IMR-90 (cell line): ENCODE measurements around the gene SCYGR4. TPM values are rescaled to one million over a fixed set of nuclear protein-coding genes. Genes with fewer than 3 reads are reported as not detected.

ENCODE experiments used
- ATAC-seq: fragments of 200-7000 bp; cut with Tn5 transposase; 2 replicates; pipeline ENCODE4 v1.9.1; 2020; ENCODE audit warnings: low read depth, mild to moderate bottlenecking, moderate library complexity
- BruUV-seq: library from RNA; stranded (reverse); fragments of 400-500 nt; replicated peaks from 2 replicates; lab custom pipeline; 2021; lab: Mats Ljungman, UMichigan
- CTCF ChIA-PET: fragments of 300-600 bp; formaldehyde crosslinking; extraction: SDS; loops from one replicate; lab custom pipeline; 2021; ENCODE audit warnings: antibody characterized with exemption; lab: Yijun Ruan, JAX
- POLR2A ChIA-PET: fragments of 300-600 bp; sonication (Branson Sonifier 250); formaldehyde crosslinking; loops from one replicate; lab custom pipeline; 2022; ENCODE audit warnings: antibody characterized with exemption; ENCODE audit not compliant: unreplicated experiment; lab: Charles Lee
- DNase-seq: peaks from one replicate; pipeline ENCODE4 v3.0.0; 2013
- H2AFZ ChIP-seq: replicated peaks from 2 replicates; pipeline ENCODE3; 2013; ENCODE audit warnings: low read length, mild to moderate bottlenecking; ENCODE audit not compliant: poor library complexity
- H2AK5ac ChIP-seq: 2 replicates; pipeline ENCODE4 v1.6.1; 2013; ENCODE audit warnings: low read depth, low read length, inconsistent platforms
- H2AK9ac ChIP-seq: replicated peaks from 2 replicates; pipeline ENCODE3; 2013; ENCODE audit warnings: mild to moderate bottlenecking, low read depth, low read length, moderate library complexity; ENCODE audit not compliant: poor library complexity
- H2BK120ac ChIP-seq: 2 replicates; pipeline ENCODE4 v1.6.1; 2013; ENCODE audit warnings: low read depth, low read length, inconsistent platforms
- H2BK15ac ChIP-seq: 3 replicates; pipeline ENCODE4 v1.6.1; 2013; ENCODE audit warnings: low read depth, low read length, inconsistent platforms
- H2BK20ac ChIP-seq: 2 replicates; pipeline ENCODE4 v1.6.1; 2013; ENCODE audit warnings: low read depth, mild to moderate bottlenecking, inconsistent platforms, low read length, moderate library complexity
- H2BK5ac ChIP-seq: 2 replicates; pipeline ENCODE4 v1.6.1; 2013; ENCODE audit warnings: mild to moderate bottlenecking, low read depth, low read length, inconsistent platforms; ENCODE audit not compliant: poor library complexity, severe bottlenecking
- H3K14ac ChIP-seq: replicated peaks from 2 replicates; pipeline ENCODE4 v1.6.1; 2013; ENCODE audit warnings: low read depth, low read length, inconsistent platforms
- H3K18ac ChIP-seq: 2 replicates; pipeline ENCODE4 v1.6.1; 2013; ENCODE audit warnings: low read depth, low read length, control low read depth
- H3K23ac ChIP-seq: 2 replicates; pipeline ENCODE4 v1.6.1; 2013; ENCODE audit warnings: low read depth, low read length, inconsistent platforms
- H3K27ac ChIP-seq: 2 replicates; pipeline ENCODE4 v1.5.1; 2013; ENCODE audit warnings: mild to moderate bottlenecking, control low read depth, low read length; ENCODE audit not compliant: insufficient read depth
- H3K27me3 ChIP-seq: 2 replicates; pipeline ENCODE4 v1.6.1; 2013; ENCODE audit warnings: low read length; ENCODE audit not compliant: control insufficient read depth, insufficient read depth
- H3K36me3 ChIP-seq: 2 replicates; pipeline ENCODE4 v1.6.1; 2013; ENCODE audit warnings: low read length, mixed read lengths; ENCODE audit not compliant: control insufficient read depth, insufficient read depth
- H3K4ac ChIP-seq: 2 replicates; pipeline ENCODE4 v1.6.1; 2013; ENCODE audit warnings: low read depth, low read length, inconsistent platforms
- H3K4me1 ChIP-seq: 2 replicates; pipeline ENCODE4 v1.6.1; 2013; ENCODE audit warnings: low read length, mixed read lengths; ENCODE audit not compliant: control insufficient read depth, insufficient read depth
- H3K4me2 ChIP-seq: 2 replicates; pipeline ENCODE4 v1.6.1; 2013; ENCODE audit warnings: low read depth, mild to moderate bottlenecking, control low read depth, low read length, moderate library complexity
- H3K4me3 ChIP-seq: 2 replicates; pipeline ENCODE4 v1.5.1; 2013; ENCODE audit warnings: low read depth, mild to moderate bottlenecking, control low read depth, low read length, moderate library complexity; ENCODE audit not compliant: insufficient read depth
- H3K56ac ChIP-seq: 2 replicates; pipeline ENCODE4 v1.6.1; 2013; ENCODE audit warnings: low read length, inconsistent platforms; ENCODE audit not compliant: insufficient read depth; ENCODE audit errors: extremely low read depth
- H3K79me1 ChIP-seq, 2 experiments: 2 replicates each; pipeline ENCODE4 v1.6.1; 2013; ENCODE audit warnings: low read length in 2 of 2, inconsistent platforms in 1 of 2, low read depth in 1 of 2
- H3K9ac ChIP-seq: 2 replicates; pipeline ENCODE4 v1.6.1; 2013; ENCODE audit warnings: low read depth, low read length, control low read depth
- H3K9me1 ChIP-seq: 2 replicates; pipeline ENCODE4 v1.6.1; 2013; ENCODE audit warnings: low read length, inconsistent platforms; ENCODE audit not compliant: insufficient read depth
- H3K9me3 ChIP-seq: 2 replicates; pipeline ENCODE4 v1.6.1; 2013; ENCODE audit warnings: low read length; ENCODE audit not compliant: control insufficient read depth, insufficient read depth
- H4K20me1 ChIP-seq: 2 replicates; pipeline ENCODE4 v1.6.1; 2013; ENCODE audit warnings: low read length, inconsistent platforms; ENCODE audit not compliant: insufficient read depth
- H4K5ac ChIP-seq: 2 replicates; pipeline ENCODE4 v1.6.1; 2013; ENCODE audit warnings: mild to moderate bottlenecking, low read depth, low read length, control low read depth
- H4K8ac ChIP-seq, 2 experiments: 2 replicates each; pipeline ENCODE4 v1.6.1; 2013; ENCODE audit warnings: low read depth in 2 of 2, low read length in 2 of 2, control low read depth in 1 of 2, inconsistent platforms in 1 of 2
- H4K91ac ChIP-seq: 2 replicates; pipeline ENCODE4 v1.6.1; 2013; ENCODE audit warnings: low read depth, low read length, inconsistent platforms; ENCODE audit not compliant: insufficient read depth
- BHLHE40 ChIP-seq: fragments of 150-350 bp; IDR thresholded peaks from 2 replicates; pipeline ENCODE4 v1.6.1; 2016; ENCODE audit warnings: mild to moderate bottlenecking, low read depth, low read length
- CEBPB ChIP-seq: IDR thresholded peaks from 2 replicates; pipeline ENCODE4 v1.6.1; 2012; ENCODE audit warnings: low read depth, low read length, improper control_type of control experiment
- CHD1 ChIP-seq: IDR thresholded peaks from 2 replicates; pipeline ENCODE4 v1.6.1; 2012; ENCODE audit warnings: low read depth, low read length, improper control_type of control experiment
- MXI1 ChIP-seq: IDR thresholded peaks from 2 replicates; pipeline ENCODE4 v1.6.1; 2012; ENCODE audit warnings: low read depth, mild to moderate bottlenecking, low read length, moderate library complexity, borderline replicate concordance
- POLR2A ChIP-seq: IDR thresholded peaks from 2 replicates; pipeline ENCODE4 v1.6.1; 2012; ENCODE audit warnings: mild to moderate bottlenecking, low read depth, low read length
- RCOR1 ChIP-seq: IDR thresholded peaks from 2 replicates; pipeline ENCODE4 v1.6.1; 2012; ENCODE audit warnings: mild to moderate bottlenecking, low read length, improper control_type of control experiment; ENCODE audit not compliant: insufficient replicate concordance
- SMC3 ChIP-seq: fragments of 150-350 bp; IDR thresholded peaks from 2 replicates; pipeline ENCODE4 v1.6.1; 2016; ENCODE audit warnings: low read depth, mild to moderate bottlenecking, antibody characterized with exemption, low read length, moderate library complexity
- WGBS, 2 experiments: methylation state at CpG; one replicate each; pipeline versions ENCODE4 v1.1.5 to v1.1.7; 2013; ENCODE audit warnings: missing lambda C conversion rate in 2 of 2; ENCODE audit not compliant: insufficient read length in 1 of 2; ENCODE audit errors: extremely low coverage in 2 of 2; 5-methylcytosine and 5-hydroxymethylcytosine counted together
- dilution Hi-C: fragments of 300-500 bp; cut with HindIII; formaldehyde crosslinking; loops from one replicate; pipeline ENCODE4 v1.14.3; 2018; ENCODE audit warnings: low sequenced_read_pairs; ENCODE audit not compliant: unreplicated experiment
- in situ Hi-C: fragments of 300-500 bp; cut with MboI; formaldehyde crosslinking; loops from 3 replicates; pipeline ENCODE4 v1.14.3; 2019; ENCODE audit warnings: low sequenced_read_pairs, inconsistent platforms, mixed read lengths
- intact Hi-C: fragments of 100-400 bp; cut with micrococcal nuclease; formaldehyde crosslinking; loops from 2 replicates; pipeline ENCODE4 v1.10.0; 2022
- polyA plus RNA-seq, 3 experiments: library from polyadenylated mRNA; depleted of rRNA; stranded (reverse); fragments of >200 nt; gene quantifications; 2 replicates each; pipeline ENCODE4 v1.2.3, GENCODE V29; 2012; ENCODE audit warnings: low replicate concordance in 1 of 3
- total RNA-seq: library from RNA; depleted of rRNA; stranded (reverse); fragments of >200 nt; gene quantifications from 2 replicates; pipeline ENCODE4 v1.2.3, GENCODE V29; 2012
- TF ChIP-seq, protein P1 (sequence below): conservative IDR thresholded peaks from 2 replicates; pipeline ENCODE4 v1.5.1; 2012; ENCODE audit warnings: mild to moderate bottlenecking, low read depth, low read length, improper control_type of control experiment
- TF ChIP-seq, protein P2 (sequence below): fragments of 150-350 bp; IDR thresholded peaks from 2 replicates; pipeline ENCODE4 v1.6.1; 2017; ENCODE audit warnings: mild to moderate bottlenecking, antibody characterized with exemption, low read length, low read depth
- TF ChIP-seq, protein P3 (sequence below): fragments of 150-350 bp; IDR thresholded peaks from 2 replicates; pipeline ENCODE4 v1.6.1; 2016; ENCODE audit warnings: low read depth, mild to moderate bottlenecking, low read length, moderate library complexity, borderline replicate concordance

The SCYGR4 gene
- total and polyA plus RNA-seq, 2 of the 4 experiments (the other 2 are of a cell fraction) = not detected

DNA sequence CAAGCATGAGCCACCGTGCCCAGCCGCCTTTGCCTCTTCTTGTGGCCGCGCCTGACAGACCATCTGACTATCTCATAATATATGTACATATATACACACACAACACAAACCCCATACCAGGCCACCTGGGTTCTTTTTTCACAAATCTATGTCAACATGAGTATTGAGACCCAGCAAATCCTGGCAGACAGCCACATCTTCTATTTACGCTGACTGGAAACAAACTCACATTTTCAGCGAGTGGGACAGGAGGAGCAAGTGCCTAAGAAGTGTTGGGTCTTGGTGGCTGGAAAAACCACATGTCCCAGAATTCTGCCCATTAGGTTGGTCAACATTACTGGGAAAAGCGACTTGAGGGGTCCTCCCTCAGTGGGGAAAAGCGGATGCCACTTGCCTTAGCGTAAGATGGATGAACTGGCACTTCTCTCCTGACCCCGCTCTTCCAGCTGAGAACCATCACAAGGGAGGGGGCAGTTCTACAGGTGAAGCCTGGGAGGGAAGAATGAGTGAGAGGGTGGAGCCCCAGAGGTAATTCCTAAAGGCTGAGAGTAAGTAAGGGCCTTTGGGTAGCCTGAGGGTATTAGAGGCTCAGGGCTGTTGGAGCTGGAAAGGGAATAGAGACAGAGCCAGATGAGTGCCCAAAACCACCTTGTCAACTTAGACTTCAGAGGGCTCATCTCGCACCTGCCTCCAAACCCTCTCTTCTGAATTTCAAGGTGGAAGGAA, 4.6 kb upstream of the SCYGR4 start:
- H2AK5ac ChIP-seq = no peak overlapping the region
- H3K9me3 ChIP-seq = no peaks in the 10 kb centered on the region
- POLR2A ChIA-PET = no interaction called here
- no peak overlapping the region for H3K4me2 ChIP-seq
- no peak for DNase-seq
- no peak overlapping the region for H3K9ac ChIP-seq
- no peaks in the 10 kb centered on the region for H3K9me1 ChIP-seq
- CTCF ChIA-PET = no interaction called here
- no peak overlapping the region for H2BK5ac ChIP-seq
- ATAC-seq = no peak
- TF ChIP-seq, protein P1, sequence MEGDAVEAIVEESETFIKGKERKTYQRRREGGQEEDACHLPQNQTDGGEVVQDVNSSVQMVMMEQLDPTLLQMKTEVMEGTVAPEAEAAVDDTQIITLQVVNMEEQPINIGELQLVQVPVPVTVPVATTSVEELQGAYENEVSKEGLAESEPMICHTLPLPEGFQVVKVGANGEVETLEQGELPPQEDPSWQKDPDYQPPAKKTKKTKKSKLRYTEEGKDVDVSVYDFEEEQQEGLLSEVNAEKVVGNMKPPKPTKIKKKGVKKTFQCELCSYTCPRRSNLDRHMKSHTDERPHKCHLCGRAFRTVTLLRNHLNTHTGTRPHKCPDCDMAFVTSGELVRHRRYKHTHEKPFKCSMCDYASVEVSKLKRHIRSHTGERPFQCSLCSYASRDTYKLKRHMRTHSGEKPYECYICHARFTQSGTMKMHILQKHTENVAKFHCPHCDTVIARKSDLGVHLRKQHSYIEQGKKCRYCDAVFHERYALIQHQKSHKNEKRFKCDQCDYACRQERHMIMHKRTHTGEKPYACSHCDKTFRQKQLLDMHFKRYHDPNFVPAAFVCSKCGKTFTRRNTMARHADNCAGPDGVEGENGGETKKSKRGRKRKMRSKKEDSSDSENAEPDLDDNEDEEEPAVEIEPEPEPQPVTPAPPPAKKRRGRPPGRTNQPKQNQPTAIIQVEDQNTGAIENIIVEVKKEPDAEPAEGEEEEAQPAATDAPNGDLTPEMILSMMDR = no peak
- TF ChIP-seq POLR2A = no peak
- TF ChIP-seq SMC3 = no peak
- TF ChIP-seq, protein P2, sequence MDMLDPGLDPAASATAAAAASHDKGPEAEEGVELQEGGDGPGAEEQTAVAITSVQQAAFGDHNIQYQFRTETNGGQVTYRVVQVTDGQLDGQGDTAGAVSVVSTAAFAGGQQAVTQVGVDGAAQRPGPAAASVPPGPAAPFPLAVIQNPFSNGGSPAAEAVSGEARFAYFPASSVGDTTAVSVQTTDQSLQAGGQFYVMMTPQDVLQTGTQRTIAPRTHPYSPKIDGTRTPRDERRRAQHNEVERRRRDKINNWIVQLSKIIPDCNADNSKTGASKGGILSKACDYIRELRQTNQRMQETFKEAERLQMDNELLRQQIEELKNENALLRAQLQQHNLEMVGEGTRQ = no peak
- no peak for TF ChIP-seq CEBPB
- TF ChIP-seq, protein P3, sequence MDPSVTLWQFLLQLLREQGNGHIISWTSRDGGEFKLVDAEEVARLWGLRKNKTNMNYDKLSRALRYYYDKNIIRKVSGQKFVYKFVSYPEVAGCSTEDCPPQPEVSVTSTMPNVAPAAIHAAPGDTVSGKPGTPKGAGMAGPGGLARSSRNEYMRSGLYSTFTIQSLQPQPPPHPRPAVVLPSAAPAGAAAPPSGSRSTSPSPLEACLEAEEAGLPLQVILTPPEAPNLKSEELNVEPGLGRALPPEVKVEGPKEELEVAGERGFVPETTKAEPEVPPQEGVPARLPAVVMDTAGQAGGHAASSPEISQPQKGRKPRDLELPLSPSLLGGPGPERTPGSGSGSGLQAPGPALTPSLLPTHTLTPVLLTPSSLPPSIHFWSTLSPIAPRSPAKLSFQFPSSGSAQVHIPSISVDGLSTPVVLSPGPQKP = no peak
- TF ChIP-seq CHD1 = no peak
- no peak for TF ChIP-seq BHLHE40
- no peak for TF ChIP-seq MXI1
- no peak for TF ChIP-seq RCOR1
- no TSS peak for BruUV-seq
- H2BK20ac ChIP-seq = no peak overlapping the region
- H4K20me1 ChIP-seq = no peaks in the 10 kb centered on the region
- dilution Hi-C loops = no loop called here
- no peak overlapping the region for H2AK9ac ChIP-seq
- no peak overlapping the region for H3K27ac ChIP-seq
- no peak overlapping the region for H3K4ac ChIP-seq
- peaks cover 2% of the 10 kb centered on the region for H3K27me3 ChIP-seq
- H4K8ac ChIP-seq = no peak overlapping the region
- H3K79me1 ChIP-seq = no peaks in the 10 kb centered on the region
- H4K91ac ChIP-seq = no peak overlapping the region
- 100% methylated on average over 2 of the region's 11 CpGs; no CpG with 5 or more reads in 1 of the 2 experiments for WGBS, 2 experiments
- no peak overlapping the region for H3K14ac ChIP-seq
- H4K5ac ChIP-seq = no peak overlapping the region
- no peaks in the 10 kb centered on the region for H3K36me3 ChIP-seq
- H3K56ac ChIP-seq = no peak overlapping the region
- in situ Hi-C loops = no loop called here
- no peak overlapping the region for H3K18ac ChIP-seq
- no peak overlapping the region for H2BK120ac ChIP-seq
- no peak overlapping the region for H2BK15ac ChIP-seq
- no peak overlapping the region for H3K4me3 ChIP-seq
- no peaks in the 10 kb centered on the region; the same call in 1 of the 2 replicates for H3K4me1 ChIP-seq
- intact Hi-C loops = no loop called here
- no peak overlapping the region for H2AFZ ChIP-seq
- H3K23ac ChIP-seq = no peak overlapping the region
